ENCODE results near the gene ABHD16A. TPM values are rescaled to one million over a fixed set of nuclear protein-coding genes. Genes with fewer than 3 reads are reported as not detected.

The ABHD16A gene
- polyA plus RNA-seq (ENCODE audit: insufficient read length in 3 of 3), result 10 to 100 TPM; 63.2 to 68.7 (median 63.5) TPM
- long read RNA-seq, donor 1, transcript ABHD16A-201 (20 exons, 2,103 nt), result major isoform, 11 of 14 reads
- long read RNA-seq, donor 1, partial matches to known transcripts, result 0 of 14 reads
- long read RNA-seq, donor 1, other reads (novel, unspliced or antisense), result 0 of 14 reads
- long read RNA-seq, donor 2, transcript ABHD16A-201 (20 exons, 2,103 nt), result major isoform, 21 of 28 reads
- long read RNA-seq, donor 2, partial matches to known transcripts, result 6 of 28 reads
- long read RNA-seq, donor 2, other reads (novel, unspliced or antisense), result 0 of 28 reads
- long read RNA-seq, donor 3, transcript ABHD16A-201 (20 exons, 2,103 nt), result major isoform, 7 of 9 reads
- long read RNA-seq, donor 3, partial matches to known transcripts, result 0 of 9 reads
- long read RNA-seq, donor 3, other reads (novel, unspliced or antisense), result 0 of 9 reads
- long read RNA-seq, donor 4, transcript ABHD16A-201 (20 exons, 2,103 nt), result major isoform, 16 of 18 reads
- long read RNA-seq, donor 4, partial matches to known transcripts, result 0 of 18 reads
- long read RNA-seq, donor 4, other reads (novel, unspliced or antisense), result 0 of 18 reads
- long read RNA-seq, donor 5, transcript ABHD16A-201 (20 exons, 2,103 nt), result major isoform, 11 of 11 reads
- long read RNA-seq, donor 5, partial matches to known transcripts, result 0 of 11 reads
- long read RNA-seq, donor 5, other reads (novel, unspliced or antisense), result 0 of 11 reads
- long read RNA-seq, donor 6, transcript ABHD16A-201 (20 exons, 2,103 nt), result major isoform, 12 of 14 reads
- long read RNA-seq, donor 6, partial matches to known transcripts, result 0 of 14 reads
- long read RNA-seq, donor 6, other reads (novel, unspliced or antisense), result 0 of 14 reads
- long read RNA-seq, donor 7, transcript ABHD16A-201 (20 exons, 2,103 nt), result major isoform, 20 of 26 reads
- long read RNA-seq, donor 7, partial matches to known transcripts, result 5 of 26 reads
- long read RNA-seq, donor 7, other reads (novel, unspliced or antisense), result 0 of 26 reads
- long read RNA-seq, donor 8, transcript ABHD16A-201 (20 exons, 2,103 nt), result major isoform, 10 of 16 reads
- long read RNA-seq, donor 8, partial matches to known transcripts, result 5 of 16 reads
- long read RNA-seq, donor 8, other reads (novel, unspliced or antisense), result 0 of 16 reads
- long read RNA-seq, donor 9, transcript ABHD16A-201 (20 exons, 2,103 nt), result major isoform, 14 of 16 reads
- long read RNA-seq, donor 9, partial matches to known transcripts, result 0 of 16 reads
- long read RNA-seq, donor 9, other reads (novel, unspliced or antisense), result 0 of 16 reads
- long read RNA-seq, donor 10, transcript ABHD16A-201 (20 exons, 2,103 nt), result major isoform, 13 of 14 reads
- long read RNA-seq, donor 10, partial matches to known transcripts, result 0 of 14 reads
- long read RNA-seq, donor 10, other reads (novel, unspliced or antisense), result 0 of 14 reads
- long read RNA-seq, donor 11, transcript ABHD16A-201 (20 exons, 2,103 nt), result major isoform, 11 of 12 reads
- long read RNA-seq, donor 11, partial matches to known transcripts, result 0 of 12 reads
- long read RNA-seq, donor 11, other reads (novel, unspliced or antisense), result 0 of 12 reads
- long read RNA-seq, donor 12, transcript ABHD16A-201 (20 exons, 2,103 nt), result major isoform, 18 of 21 reads
- long read RNA-seq, donor 12, partial matches to known transcripts, result 0 of 21 reads
- long read RNA-seq, donor 12, other reads (novel, unspliced or antisense), result 0 of 21 reads
- long read RNA-seq, donor 13, transcript ABHD16A-201 (20 exons, 2,103 nt), result major isoform, 5 of 7 reads
- long read RNA-seq, donor 13, partial matches to known transcripts, result 0 of 7 reads
- long read RNA-seq, donor 13, other reads (novel, unspliced or antisense), result 0 of 7 reads
- long read RNA-seq, donor 14, transcript ABHD16A-201 (20 exons, 2,103 nt), result major isoform, 25 of 26 reads
- long read RNA-seq, donor 14, partial matches to known transcripts, result 0 of 26 reads
- long read RNA-seq, donor 14, other reads (novel, unspliced or antisense), result 0 of 26 reads
- long read RNA-seq, donor 15, transcript ABHD16A-201 (20 exons, 2,103 nt), result major isoform, 19 of 22 reads
- long read RNA-seq, donor 15, partial matches to known transcripts, result 0 of 22 reads
- long read RNA-seq, donor 15, other reads (novel, unspliced or antisense), result 0 of 22 reads
- long read RNA-seq, donor 16, transcript ABHD16A-201 (20 exons, 2,103 nt), result major isoform, 16 of 19 reads
- long read RNA-seq, donor 16, partial matches to known transcripts, result 0 of 19 reads
- long read RNA-seq, donor 16, other reads (novel, unspliced or antisense), result 0 of 19 reads

DNA sequence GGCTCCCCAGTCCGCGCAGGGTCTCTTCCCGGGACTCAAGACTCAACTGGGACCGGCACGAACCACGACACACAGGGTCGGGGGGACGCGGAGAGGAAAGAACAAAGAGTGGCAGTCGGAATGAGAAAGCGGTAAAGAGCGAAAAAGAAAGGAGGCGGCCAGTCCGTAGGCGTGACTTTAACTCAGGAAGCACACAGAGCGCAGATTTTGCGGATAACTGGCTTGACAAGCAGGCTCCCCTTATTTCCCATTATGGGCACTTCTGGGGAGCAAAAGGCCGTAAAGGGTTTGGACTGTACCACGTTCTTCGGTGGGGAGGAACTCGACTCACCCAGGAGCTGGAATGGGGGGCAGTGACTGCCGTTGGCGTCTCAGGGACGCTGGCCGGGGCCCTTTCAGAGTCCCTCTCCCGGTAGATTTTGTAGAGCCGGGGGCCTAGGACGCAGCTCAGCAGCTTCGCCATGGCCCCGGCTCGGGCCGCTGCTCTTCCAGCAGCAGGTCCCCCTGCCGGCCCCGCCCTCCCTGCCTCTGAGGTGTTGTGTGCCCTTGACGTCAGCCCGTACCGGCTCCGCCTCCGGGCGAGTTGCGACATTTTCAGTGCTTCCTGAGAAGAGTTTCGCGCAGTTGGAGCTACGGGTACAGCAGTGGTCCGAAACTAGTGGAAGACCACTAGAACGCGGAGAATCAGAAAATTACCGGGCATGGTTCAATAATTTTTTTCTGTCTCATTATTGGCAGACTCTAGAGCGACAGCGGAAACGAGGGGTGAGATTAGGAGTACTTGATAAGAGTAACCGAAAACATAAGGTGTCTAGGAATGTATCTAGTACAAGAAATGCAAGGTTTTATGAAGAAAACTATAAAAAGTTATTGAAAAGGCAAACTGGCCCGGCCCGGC is at the start of gene ABHD16A:
Gene ABHD16A (minus strand): TSS at position 506 of the 898 bp plus-strand sequence. CDS start 43 bp downstream, at position 463.
- peak; percentile 99 for DNase-seq

DNA sequence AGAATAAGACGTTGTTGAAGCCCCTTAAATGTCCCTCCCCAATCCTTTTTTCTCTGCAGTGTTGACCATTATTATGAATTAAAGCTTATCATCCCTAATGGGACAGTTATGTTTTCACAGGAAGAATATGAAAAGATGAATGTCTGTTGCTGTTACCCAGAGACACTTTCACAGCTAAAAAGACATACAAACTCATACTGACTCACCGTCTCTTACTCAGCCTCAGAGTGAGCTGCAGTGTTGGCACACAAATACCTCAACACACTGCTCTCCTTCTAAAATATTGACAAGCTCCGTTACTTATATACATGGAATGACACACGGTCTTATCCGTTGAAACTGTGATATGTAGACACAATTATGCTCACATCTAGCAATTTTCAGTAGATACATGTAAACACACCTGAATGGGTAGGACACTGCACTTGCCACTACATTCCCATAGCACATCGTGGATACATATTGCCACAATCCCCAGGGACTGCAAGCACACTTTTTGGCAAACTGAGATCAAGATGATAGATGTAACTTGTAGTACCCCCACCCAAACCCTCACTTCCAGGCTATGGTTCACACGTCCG is 49.7 kb upstream of the ABHD16A start:
- DNase-seq, result no peak

DNA sequence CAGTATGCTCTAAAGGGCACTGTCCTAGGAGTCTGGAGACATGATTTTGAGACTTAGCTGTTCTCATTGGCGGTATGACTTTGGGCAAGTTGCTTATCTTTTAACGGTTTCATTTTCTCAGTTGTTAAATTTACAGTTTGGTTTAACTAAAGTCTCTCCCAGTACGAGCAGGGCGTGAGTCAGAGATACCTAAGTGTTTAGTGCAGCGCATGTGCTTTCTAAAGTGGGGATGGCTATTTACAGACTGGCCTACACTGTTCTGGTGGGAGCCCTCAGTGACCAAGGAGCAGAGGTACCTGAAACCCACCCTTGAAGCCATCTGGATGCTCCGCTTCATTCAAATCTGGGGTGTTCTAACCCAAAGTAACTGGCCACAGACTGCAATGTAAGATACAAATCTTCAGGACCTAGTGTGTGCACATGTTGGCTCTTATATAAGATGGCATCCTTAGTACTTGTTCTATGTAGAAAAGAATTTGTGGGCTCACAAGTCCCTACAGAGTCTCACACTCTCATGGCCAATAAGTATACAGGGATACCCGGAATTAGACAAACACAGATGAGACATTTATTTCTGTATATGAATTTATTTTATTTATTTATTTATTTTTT is 47.4 kb upstream of the ABHD16A start:
- no peak for DNase-seq

DNA sequence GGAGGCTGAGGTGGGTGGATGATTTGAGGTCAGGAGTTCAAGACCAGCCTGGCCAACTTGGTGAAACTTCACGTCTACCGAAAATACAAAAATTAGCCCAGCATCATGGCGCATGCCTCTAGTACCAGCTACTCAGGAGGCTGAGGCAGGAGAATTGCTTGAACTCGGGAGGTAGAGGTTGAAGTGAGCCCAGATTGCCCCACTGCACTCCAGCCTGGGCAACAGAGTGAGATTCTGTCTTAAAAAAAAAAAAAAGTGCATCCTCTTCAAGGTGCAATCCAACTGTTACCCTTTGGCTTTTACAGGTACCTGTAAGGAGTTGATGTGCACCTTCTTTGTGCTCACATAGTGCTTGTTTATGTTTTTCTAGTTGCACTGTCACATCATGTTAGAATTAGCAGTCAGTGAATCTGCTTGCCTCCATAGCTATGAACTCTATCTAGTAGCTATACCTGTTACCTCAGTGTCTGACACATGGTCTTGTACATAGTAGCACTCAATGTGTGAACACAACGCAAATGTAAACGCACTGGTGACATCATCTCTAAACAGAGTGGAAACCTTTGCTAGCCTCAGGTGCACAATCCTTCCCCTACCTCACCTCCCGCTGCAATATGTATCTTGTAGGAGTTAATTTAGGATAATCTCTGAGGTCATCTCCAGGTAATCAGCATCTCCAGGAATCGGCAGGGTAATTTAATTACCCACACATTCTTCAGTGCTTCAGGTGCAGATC is 46.3 kb upstream of the ABHD16A start:
- no peak for DNase-seq

DNA sequence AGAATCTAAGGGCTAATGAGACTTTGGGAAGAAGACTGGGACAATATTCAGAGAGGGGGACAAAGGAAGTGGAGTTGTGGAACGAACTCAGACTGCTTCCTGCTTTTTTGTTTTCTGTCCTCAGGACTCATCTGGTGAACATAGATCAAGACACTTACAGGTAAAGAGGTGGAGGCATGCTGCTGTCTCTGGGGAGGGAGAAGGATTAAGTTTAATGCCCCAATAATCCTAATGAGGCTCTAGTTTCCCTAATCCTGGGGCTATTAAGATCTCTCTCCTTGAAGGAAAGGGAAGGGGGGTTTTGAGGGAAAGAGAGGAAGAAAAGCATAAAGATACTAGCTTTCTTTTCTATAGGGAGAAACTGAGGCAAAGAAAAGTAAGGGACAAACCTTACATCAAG is 41.3 kb upstream of the ABHD16A start:
- no peak for DNase-seq

DNA sequence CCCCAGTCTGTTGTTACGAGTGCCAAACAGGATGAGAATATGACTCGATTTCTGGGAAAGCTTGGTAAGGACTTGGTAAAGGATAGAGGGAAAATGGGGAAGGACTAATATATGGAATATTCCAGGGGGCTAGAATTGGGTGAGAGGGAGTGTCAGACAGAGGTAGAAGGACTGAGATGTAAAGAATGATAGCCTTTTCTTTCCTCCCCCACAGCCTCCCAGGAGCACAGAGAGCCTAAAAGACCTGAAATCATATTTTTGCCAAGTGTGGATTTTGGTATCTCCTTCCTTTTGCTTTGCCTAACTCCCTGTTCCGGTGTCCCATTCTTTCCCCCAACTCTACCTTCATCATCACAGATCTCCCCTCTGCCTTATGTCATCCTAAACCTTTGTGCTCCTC is 39.8 kb upstream of the ABHD16A start:
- no peak for DNase-seq

DNA sequence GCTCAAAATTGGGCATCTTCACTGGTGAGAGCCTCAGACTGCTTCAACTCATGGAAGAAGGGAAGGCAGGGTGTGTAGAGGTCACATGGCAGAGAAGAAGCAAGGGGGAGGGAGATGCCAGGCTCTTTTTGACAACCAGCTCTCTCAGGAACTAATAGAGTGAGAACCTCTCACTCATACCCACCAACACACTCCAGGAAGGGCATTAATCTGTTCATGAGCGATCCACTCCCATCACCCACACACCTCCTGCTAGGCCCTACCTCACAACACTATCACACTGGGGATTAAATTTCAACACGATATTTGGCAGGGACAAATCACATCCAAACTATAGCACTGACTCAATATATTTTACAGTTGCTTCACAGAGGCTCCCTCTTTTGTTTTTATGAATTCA is 38.7 kb upstream of the ABHD16A start:
- DNase-seq, result no peak

DNA sequence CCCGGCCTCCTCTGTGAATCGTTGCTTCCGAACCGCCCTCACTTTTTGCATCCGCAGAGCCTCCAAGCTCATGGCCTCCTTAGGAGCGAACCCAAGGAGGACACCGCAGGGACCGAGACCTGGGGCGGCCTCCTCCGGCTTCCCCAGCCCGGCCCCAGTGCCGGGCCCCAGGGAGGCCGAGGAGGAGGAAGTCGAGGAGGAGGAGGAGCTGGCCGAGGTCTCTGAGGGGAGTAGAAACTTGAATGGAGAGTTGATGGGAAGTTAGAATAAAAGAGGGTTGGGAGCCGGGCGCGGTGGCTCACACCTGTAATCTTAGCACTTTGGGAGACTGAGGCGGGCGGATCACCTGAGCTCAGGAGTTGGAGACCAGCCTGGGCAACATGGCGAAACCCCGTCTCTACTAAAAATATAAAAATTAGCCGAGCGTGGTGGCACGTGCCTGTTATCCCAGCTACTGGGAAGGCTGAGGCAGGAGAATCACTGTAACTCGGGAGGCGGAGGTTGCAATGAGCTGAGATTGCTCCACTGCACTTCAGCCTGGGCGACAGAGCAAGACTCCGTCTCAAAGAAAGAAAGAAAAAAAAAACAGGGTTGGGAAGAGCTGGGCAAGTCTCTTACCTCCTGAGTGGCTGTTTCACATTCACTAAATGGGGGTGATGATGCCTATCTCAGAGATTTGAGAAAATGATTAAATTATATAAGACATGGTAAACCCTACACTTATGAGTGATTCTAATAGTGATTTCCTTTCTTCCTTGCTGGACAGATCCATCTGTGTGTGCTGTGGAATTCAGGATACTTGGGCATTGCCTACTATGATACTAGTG is 37.5 kb upstream of the ABHD16A start:
- no peak for DNase-seq

DNA sequence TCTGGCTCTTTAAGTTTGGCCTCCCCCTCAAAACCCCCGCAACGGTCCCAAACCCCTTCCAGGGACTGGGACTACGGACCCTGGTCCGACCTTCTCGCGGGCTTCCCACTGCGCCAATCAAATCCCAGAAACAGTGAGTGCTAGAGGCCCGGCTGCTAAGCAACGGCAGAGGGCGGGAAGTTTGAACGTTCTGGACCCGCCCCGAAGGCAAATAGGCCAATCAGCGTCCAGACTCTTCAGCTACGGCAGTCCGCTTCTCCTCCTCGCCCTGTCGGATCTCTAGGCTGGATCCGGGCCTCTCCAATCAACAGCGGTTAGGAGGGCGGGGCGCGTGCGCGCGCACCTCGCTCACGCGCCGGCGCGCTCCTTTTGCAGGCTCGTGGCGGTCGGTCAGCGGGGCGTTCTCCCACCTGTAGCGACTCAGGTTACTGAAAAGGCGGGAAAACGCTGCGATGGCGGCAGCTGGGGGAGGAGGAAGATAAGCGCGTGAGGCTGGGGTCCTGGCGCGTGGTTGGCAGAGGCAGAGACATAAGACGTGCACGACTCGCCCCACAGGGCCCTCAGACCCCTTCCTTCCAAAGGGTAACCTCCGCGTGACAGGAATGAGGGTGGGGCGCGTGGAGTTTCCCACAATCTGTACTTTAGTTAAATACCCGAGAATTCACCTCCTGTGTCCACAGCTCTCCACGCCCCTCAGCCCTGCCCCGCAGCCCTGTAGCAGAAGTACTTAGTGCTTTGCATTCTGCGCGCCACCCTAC is 36.7 kb upstream of the ABHD16A start, which contains the start of gene MSH5:
Gene MSH5 (plus strand): TSS at position 367 of the 758 bp plus-strand sequence. CDS start 462 bp downstream, outside the sequence.
- DNase-seq, result peak; percentile 100

DNA sequence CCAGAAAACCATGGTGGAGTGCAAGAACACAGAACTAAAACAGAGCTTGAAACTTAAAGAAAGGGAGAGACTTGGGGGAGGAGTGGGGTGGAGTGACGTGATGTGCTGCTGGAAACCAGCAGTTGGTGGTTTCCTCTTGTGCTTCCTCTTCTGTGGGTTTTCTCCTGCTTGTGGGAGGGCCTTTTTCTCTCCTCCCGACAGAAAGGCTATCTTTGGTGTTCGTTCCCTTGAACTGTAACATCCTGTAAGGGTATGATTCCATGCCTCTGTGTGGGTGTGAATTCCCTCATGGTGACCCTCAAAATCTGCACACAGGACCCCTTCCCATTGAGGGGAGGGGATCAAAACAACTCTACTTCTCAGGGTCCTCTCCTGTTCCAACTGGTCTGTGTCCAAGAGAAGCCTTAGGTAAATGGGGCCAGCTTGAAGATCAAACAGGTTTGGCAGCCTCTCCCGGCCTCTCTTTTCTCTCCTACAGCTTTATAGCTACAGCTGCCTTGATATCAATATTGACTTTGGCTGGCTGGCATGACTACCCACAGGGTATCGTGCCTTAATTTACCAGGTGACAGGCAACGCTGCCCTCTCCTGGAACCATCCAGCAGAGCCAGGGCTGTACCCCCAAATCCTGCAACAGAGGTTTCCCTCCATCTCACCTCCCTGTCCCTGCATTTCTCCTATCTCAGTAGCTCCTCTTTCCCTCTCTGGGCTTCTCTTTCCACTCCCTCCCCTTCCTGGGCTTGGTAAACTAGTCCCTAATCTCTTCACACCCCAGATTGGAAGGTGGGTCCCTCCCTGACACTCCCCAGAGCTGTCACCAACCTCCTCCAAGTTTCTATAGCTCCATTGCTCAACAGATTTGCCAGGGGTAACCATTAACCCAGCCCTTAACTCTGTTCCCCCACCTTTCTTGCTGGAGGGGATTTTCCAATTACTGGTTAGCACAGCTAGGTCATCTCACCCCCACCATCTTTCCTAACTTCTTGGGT is 35.2 kb upstream of the ABHD16A start:
- DNase-seq, result no peak

DNA sequence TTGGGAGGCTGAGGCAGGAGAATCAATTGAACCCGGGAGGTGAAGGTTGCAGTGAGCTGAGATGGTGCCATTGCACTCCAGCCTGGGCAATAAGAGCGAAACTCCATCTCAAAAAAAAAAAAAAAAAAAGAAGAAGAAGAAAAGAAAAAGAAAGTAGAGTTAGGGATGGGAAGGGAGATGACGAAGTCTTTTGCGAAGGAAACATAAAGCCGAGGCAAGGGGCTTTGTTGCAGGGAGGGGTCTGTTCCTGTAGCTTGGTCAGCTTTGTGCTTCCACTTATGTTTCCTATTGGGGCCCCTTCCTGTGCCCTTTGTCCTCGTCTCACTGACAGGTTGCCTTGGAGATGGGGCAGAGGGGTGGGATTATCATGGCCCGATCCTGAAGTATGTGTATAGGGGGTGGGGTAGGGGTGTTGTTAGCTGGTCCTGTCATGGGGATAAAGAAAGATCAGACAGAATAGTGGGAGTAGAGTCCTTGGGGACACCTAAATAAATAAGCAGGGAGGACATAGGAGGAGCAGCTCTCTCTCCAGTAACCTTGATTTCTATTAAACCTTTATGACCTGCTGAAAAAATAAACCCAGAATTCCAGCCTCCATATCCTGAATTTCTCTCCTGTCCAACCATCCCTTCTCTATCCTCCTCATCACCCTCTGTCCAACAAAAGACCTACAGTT is 34.3 kb upstream of the ABHD16A start:
- DNase-seq, result no peak

DNA sequence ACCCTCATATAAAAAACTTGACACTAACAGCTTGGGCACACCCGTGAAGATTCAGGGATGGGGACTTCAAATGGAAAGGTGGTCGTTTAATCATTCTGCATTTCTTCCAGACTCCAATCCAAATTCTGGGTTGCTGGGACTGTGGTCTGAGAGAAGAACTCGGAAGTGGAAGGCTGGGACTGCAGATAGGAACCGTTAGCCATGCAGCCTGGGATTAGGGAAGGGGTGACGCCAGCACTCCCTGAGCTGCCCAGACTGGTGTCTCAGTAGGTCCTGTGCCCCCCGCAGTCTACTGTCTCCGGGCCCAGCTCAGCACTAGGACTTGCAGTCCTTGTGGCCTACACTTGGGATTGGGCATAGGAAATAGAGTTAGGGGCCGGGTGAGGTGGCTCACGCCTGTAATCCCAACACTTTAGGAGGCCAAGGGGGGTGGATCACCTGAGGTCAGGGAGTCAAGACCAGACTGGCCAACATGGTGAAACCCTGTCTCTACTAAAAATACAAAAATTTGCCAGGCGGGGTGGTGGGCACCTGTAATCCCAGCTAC is 33.7 kb upstream of the ABHD16A start:
- no peak for DNase-seq
